HCT116 (cell line): ENCODE results near the gene PPM1D.

Source experiments
- CEBPB ChIP-seq: IDR thresholded peaks from 2 replicates; pipeline ENCODE4 v1.6.1; 2012; ENCODE audit warnings: low read depth
- EGR1 ChIP-seq: IDR thresholded peaks from 2 replicates; pipeline ENCODE4 v1.6.1; 2012; ENCODE audit warnings: low read depth
- RAD21 ChIP-seq: IDR thresholded peaks from 2 replicates; pipeline ENCODE4 v1.6.1; 2012; ENCODE audit warnings: low read depth, mild to moderate bottlenecking
- REST ChIP-seq: IDR thresholded peaks from 2 replicates; pipeline ENCODE4 v1.6.1; 2012; ENCODE audit warnings: low read depth
- SIN3A ChIP-seq: IDR thresholded peaks from 2 replicates; pipeline ENCODE4 v1.6.1; 2012; ENCODE audit warnings: low read depth
- SP1 ChIP-seq: IDR thresholded peaks from 2 replicates; pipeline ENCODE4 v1.6.1; 2012; ENCODE audit warnings: low read depth
- TCF7L2 ChIP-seq: IDR thresholded peaks from 2 replicates; pipeline ENCODE4 v1.7.0; 2011; ENCODE audit warnings: borderline replicate concordance, inconsistent platforms; ENCODE audit not compliant: insufficient read depth, insufficient read length; ENCODE audit errors: extremely low read depth
- ZNF274 ChIP-seq: fragments of 200-500 bp; sonication (Bioruptor generic); IDR thresholded peaks from 2 replicates; pipeline ENCODE4 v1.6.1; 2014; ENCODE audit warnings: mild to moderate bottlenecking, low read depth, low read length, inconsistent platforms
- TF ChIP-seq, protein P1 (sequence below): IDR thresholded peaks from 2 replicates; pipeline ENCODE4 v1.6.1; 2012
- TF ChIP-seq, protein P2 (sequence below), 3 experiments: fragments of 200-600 bp in 1 of 3; sonication (generic) in 1 of 3; IDR thresholded peaks in 2 of 3; conservative IDR thresholded peaks in 1 of 3; 2 replicates each; pipeline ENCODE4 v1.5.1; 2012 to 2017; ENCODE audit warnings: low read depth in 2 of 3, low read length in 2 of 3, antibody characterized with exemption in 1 of 3, borderline replicate concordance in 1 of 3, control low read depth in 1 of 3, mild to moderate bottlenecking in 1 of 3, mixed read lengths in 1 of 3, mixed run types in 1 of 3, moderate library complexity in 1 of 3; ENCODE audit not compliant: insufficient read depth in 1 of 3

- TF ChIP-seq, protein P1, sequence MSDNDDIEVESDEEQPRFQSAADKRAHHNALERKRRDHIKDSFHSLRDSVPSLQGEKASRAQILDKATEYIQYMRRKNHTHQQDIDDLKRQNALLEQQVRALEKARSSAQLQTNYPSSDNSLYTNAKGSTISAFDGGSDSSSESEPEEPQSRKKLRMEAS, result no peak
- TF ChIP-seq, protein P2, sequence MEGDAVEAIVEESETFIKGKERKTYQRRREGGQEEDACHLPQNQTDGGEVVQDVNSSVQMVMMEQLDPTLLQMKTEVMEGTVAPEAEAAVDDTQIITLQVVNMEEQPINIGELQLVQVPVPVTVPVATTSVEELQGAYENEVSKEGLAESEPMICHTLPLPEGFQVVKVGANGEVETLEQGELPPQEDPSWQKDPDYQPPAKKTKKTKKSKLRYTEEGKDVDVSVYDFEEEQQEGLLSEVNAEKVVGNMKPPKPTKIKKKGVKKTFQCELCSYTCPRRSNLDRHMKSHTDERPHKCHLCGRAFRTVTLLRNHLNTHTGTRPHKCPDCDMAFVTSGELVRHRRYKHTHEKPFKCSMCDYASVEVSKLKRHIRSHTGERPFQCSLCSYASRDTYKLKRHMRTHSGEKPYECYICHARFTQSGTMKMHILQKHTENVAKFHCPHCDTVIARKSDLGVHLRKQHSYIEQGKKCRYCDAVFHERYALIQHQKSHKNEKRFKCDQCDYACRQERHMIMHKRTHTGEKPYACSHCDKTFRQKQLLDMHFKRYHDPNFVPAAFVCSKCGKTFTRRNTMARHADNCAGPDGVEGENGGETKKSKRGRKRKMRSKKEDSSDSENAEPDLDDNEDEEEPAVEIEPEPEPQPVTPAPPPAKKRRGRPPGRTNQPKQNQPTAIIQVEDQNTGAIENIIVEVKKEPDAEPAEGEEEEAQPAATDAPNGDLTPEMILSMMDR (IDR thresholded peaks at IDR 0.05 in 2 of 3, conservative IDR thresholded peaks at IDR 0.05 in 1 of 3; ENCODE audit: borderline replicate concordance in 1 of 3, insufficient read depth in 1 of 3, low read depth in 2 of 3, low read length in 2 of 3), result no peak
- TF ChIP-seq EGR1 (no peak), TCF7L2 (no peak), SIN3A (no peak), CEBPB (no peak), RAD21 (no peak), SP1 (no peak), REST (no peak), ZNF274 (no peak)
These were observed 59.2 kb downstream of the PPM1D start for GRCh38 chr17:60659156-60659555.
